Measurements from ENCODE around the gene TLN1. TPM values are rescaled to one million over a fixed set of nuclear protein-coding genes. Genes with fewer than 3 reads are reported as not detected.

The TLN1 gene
- total and polyA plus RNA-seq, 10 of the 15 experiments (the other 5 are each of a cell fraction or from before 2014, with no cell fraction given): 11.6 to 305 (median 71.9) TPM

GRCh38 chr9:35700031-35700430 lies 32.0 kb downstream of the TLN1 start:
- no peak overlapping the region for H2AFZ ChIP-seq (ENCODE audit: control insufficient read depth, low read depth, low read length)
- no peaks in the 10 kb centered on the region for H3K4me1 ChIP-seq (ENCODE audit: control insufficient read depth, insufficient read depth, low read length)
- peaks cover 54 to 77% of the 10 kb centered on the region in 2 experiments for H3K36me3 ChIP-seq (ENCODE audit: control insufficient read depth in 2 of 2, insufficient read depth in 2 of 2, low read length in 1 of 2)
- intact Hi-C loops (cut with micrococcal nuclease; ENCODE audit: unreplicated experiment): no loop called here
- no peak overlapping the region for H3K9ac ChIP-seq (ENCODE audit: control insufficient read depth, insufficient read depth, low read length)
- DNase-seq (ENCODE audit: low read depth, low spot score) (no peak), FAIRE-seq (no peak), ATAC-seq (no peak)
- ChIA-PET CTCF (interaction anchor here (0.6 to 15.2 kb wide), 3 partner anchors 39 to 100 kb away, joined by 3 to 227 read pairs (median 57); partner anchors contain the start of genes ARHGEF39, CCDC107 and RMRP), RAD21 (ENCODE audit: unreplicated experiment) (no interaction called here), POLR2A (no interaction called here), SMC1A (ENCODE audit: uncharacterized antibody, unreplicated experiment) (no interaction called here)
- no peaks in the 10 kb centered on the region for H4K20me1 ChIP-seq (ENCODE audit: control insufficient read depth, insufficient read depth)
- 93% methylated on average over 11 of the region's 11 CpGs for WGBS (ENCODE audit: insufficient coverage, insufficient replicate concordance, low lambda C conversion rate, missing lambda C conversion rate)
- no peaks in the 10 kb centered on the region for H3K79me2 ChIP-seq (ENCODE audit: control insufficient read depth, insufficient read depth, low read length)
- H3K4me3 ChIP-seq: no peak overlapping the region
- in situ Hi-C loops (cut with MboI): no loop called here
- no peaks in the 10 kb centered on the region for H3K9me3 ChIP-seq (replicated peaks; ENCODE audit: control insufficient read depth, insufficient read depth, low read length)
- no TSS peak for BruUV-seq (replicated peaks)
- H3K27ac ChIP-seq (ENCODE audit: control insufficient read depth, insufficient read depth): no peak overlapping the region
- TF ChIP-seq EGR1 (IDR thresholded peaks at IDR 0.05; ENCODE audit: borderline replicate concordance in 1 of 2, low read depth in 2 of 2, low read length in 2 of 2) (no peak), ATF7 (IDR thresholded peaks at IDR 0.05; ENCODE audit: low read depth) (no peak), MTA2 (IDR thresholded peaks at IDR 0.05; ENCODE audit: low read depth) (no peak), MXI1 (IDR thresholded peaks at IDR 0.05; ENCODE audit: low read depth, low read length) (no peak), NBN (IDR thresholded peaks at IDR 0.05) (no peak), SMAD1 (IDR thresholded peaks at IDR 0.05; ENCODE audit: low read depth, partially characterized antibody) (no peak), TBL1XR1 (IDR thresholded peaks at IDR 0.05; ENCODE audit: low read depth, low read length) (no peak)
- H3K27me3 ChIP-seq (replicated peaks in 1 of 2; ENCODE audit: control insufficient read depth in 2 of 2, insufficient read depth in 2 of 2, low read length in 1 of 2): no peaks in the 10 kb centered on the region
- no peak overlapping the region for H3K4me2 ChIP-seq (ENCODE audit: control insufficient read depth, insufficient read depth)

GRCh38 chr9:35698231-35698630 lies 33.8 kb downstream of the TLN1 start:
- H4K20me1 ChIP-seq (ENCODE audit: control insufficient read depth, insufficient read depth): no peaks in the 10 kb centered on the region
- no peak for FAIRE-seq
- ChIA-PET RAD21 (ENCODE audit: unreplicated experiment) (interaction anchor here (2.8 kb wide), 1 partner anchor 37 kb away, joined by 13 read pairs; no protein-coding TSS in a partner anchor), SMC1A (ENCODE audit: uncharacterized antibody, unreplicated experiment) (no interaction called here), POLR2A (interaction anchor here (0.5 to 2.2 kb wide), 2 partner anchors 12 to 37 kb away, joined by 4 to 6 read pairs; no protein-coding TSS in a partner anchor), CTCF (interaction anchor here (0.9 to 15.2 kb wide), 9 partner anchors 9 to 52 kb away, joined by 3 to 227 read pairs (median 33); partner anchors contain the start of genes ARHGEF39, CCDC107, GBA2 and RGP1)
- no peak for DNase-seq (ENCODE audit: low read depth, low spot score)
- no peak overlapping the region for H3K9ac ChIP-seq (ENCODE audit: control insufficient read depth, insufficient read depth, low read length)
- H3K4me3 ChIP-seq: no peak overlapping the region
- no peak overlapping the region for H3K4me2 ChIP-seq (ENCODE audit: control insufficient read depth, insufficient read depth)
- intact Hi-C loops (cut with micrococcal nuclease; ENCODE audit: unreplicated experiment): no loop called here
- no peak overlapping the region for H2AFZ ChIP-seq (ENCODE audit: control insufficient read depth, low read depth, low read length)
- H3K9me3 ChIP-seq (replicated peaks; ENCODE audit: control insufficient read depth, insufficient read depth, low read length): no peaks in the 10 kb centered on the region
- H3K27ac ChIP-seq (ENCODE audit: control insufficient read depth, insufficient read depth): no peak overlapping the region
- H3K27me3 ChIP-seq (replicated peaks in 1 of 2; ENCODE audit: control insufficient read depth in 2 of 2, insufficient read depth in 2 of 2, low read length in 1 of 2): no peaks in the 10 kb centered on the region
- no peaks in the 10 kb centered on the region for H3K4me1 ChIP-seq (ENCODE audit: control insufficient read depth, insufficient read depth, low read length)
- no peak for TF ChIP-seq ZBTB40 (IDR thresholded peaks at IDR 0.05; ENCODE audit: borderline replicate concordance)
- TF ChIP-seq POLR2A (IDR thresholded peaks at IDR 0.05; ENCODE audit: low read depth, low read length): peak; percentile 49; the same call in 1 of the 2 replicates
- H3K36me3 ChIP-seq (ENCODE audit: control insufficient read depth in 2 of 2, insufficient read depth in 2 of 2, low read length in 1 of 2): peaks cover 36 to 59% of the 10 kb centered on the region in 2 experiments
- 100% methylated on average over 5 of the region's 5 CpGs for WGBS (ENCODE audit: insufficient coverage, insufficient replicate concordance, low lambda C conversion rate, missing lambda C conversion rate)
- no TSS peak for BruUV-seq (replicated peaks)
- in situ Hi-C loops (cut with MboI): no loop called here
- no peaks in the 10 kb centered on the region for H3K79me2 ChIP-seq (ENCODE audit: control insufficient read depth, insufficient read depth, low read length)
- no peak for ATAC-seq
